ENCODE data around the gene CXADR. TPM values are rescaled to one million over a fixed set of nuclear protein-coding genes. Genes with fewer than 3 reads are reported as not detected.
A peak's percentile ranks its signal among the peaks of the same experiment; 100 is the strongest.

CXADR gene
- total and polyA plus RNA-seq, 9 of the 15 experiments (the other 6 are each of a cell fraction or from before 2014, with no cell fraction given) = 0.01 to 0.41 (median 0.14) TPM

DNA sequence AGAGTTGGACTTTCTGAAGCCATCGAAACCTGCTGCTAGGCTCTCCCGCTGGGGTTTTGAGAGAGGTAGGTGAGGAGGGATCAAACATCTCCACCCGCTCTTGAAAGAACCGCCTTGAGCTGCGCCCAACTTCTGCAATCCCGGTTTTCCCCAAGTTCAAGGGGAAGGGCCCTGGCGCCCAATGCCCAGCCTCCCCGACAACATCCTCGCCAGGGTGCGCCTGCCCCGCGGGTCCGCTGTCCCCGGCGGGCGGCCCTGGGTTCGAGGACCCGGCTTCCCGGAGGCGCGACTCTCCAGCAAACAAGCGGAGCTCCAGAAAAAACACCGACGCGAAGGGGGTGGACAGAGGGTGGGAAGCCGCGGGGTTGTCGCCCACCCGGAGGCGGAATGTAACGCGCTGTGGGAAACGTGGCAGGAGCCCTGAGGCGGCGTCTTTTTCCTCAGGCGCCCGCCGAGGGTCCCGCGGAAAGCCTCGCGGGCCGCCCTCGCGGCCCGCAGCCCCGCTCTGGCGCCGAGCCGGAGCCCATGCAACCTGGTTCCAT, 99.3 kb downstream of the CXADR start:
- peaks cover 55% of the 10 kb centered on the region for H3K79me2 ChIP-seq (ENCODE audit: control insufficient read depth, insufficient read depth, low read length)
- H3K36me3 ChIP-seq (ENCODE audit: control insufficient read depth, insufficient read depth, low read length) = peaks cover 38% of the 10 kb centered on the region
- no peaks in the 10 kb centered on the region for H4K20me1 ChIP-seq (replicated peaks; ENCODE audit: control insufficient read depth, insufficient read depth, low read length)
- no peak for FAIRE-seq
- H3K4me3 ChIP-seq = peak overlapping the region; percentile 93
- peak overlapping the region; percentile 97 for H3K27ac ChIP-seq (ENCODE audit: extremely low read depth, low read depth, low read length)
- BruUV-seq (replicated peaks) = TSS peak; percentile 98
- H3K9me3 ChIP-seq (replicated peaks; ENCODE audit: control insufficient read depth, insufficient read depth, low read depth, low read length) = no peaks in the 10 kb centered on the region
- H3K9me1 ChIP-seq (ENCODE audit: control insufficient read depth, insufficient read depth, low read length) = no peaks in the 10 kb centered on the region
- DNase-seq (ENCODE audit: extremely low read depth in 1 of 4, low spot score in 3 of 4) = no peak
- in situ Hi-C loops (cut with MboI) = no loop called here
- H3K4me1 ChIP-seq (replicated peaks in 1 of 2; ENCODE audit: control insufficient read depth in 2 of 2, insufficient read depth in 2 of 2, low read length in 2 of 2) = peaks cover 2 to 15% of the 10 kb centered on the region in 2 experiments; a peak in 4 of 5 replicates
- ChIA-PET POLR2A (interaction anchor here (2.4 to 3.6 kb wide), 3 partner anchors 11 to 17 kb away, joined by 5 to 31 read pairs (median 9); no protein-coding TSS in a partner anchor), CTCF (ENCODE audit: low intra/inter-chr PET ratio) (no interaction called here)
- H2AFZ ChIP-seq (ENCODE audit: low read depth, low read length) = peak overlapping the region; percentile 81
- H3K4me2 ChIP-seq (ENCODE audit: insufficient read depth, low read length) = peak overlapping the region; percentile 95
- WGBS (ENCODE audit: insufficient coverage, low coverage, missing lambda C conversion rate) = 1% methylated on average over 39 of the region's 50 CpGs
- H3K9ac ChIP-seq (ENCODE audit: insufficient read depth in 1 of 2, low read depth in 2 of 2, low read length in 2 of 2) = peak overlapping the region; percentile 97 to 99
- intact Hi-C loops (cut with micrococcal nuclease) = no loop called here
- H3K27me3 ChIP-seq (ENCODE audit: control insufficient read depth in 2 of 2, insufficient read depth in 2 of 2, low read length in 2 of 2) = no peaks in the 10 kb centered on the region
- ATAC-seq = peak; percentile 5
- TF ChIP-seq STAT5B (CRISPR knock-in tag; IDR thresholded peaks at IDR 0.05) = no peak
- TF ChIP-seq, protein P1, sequence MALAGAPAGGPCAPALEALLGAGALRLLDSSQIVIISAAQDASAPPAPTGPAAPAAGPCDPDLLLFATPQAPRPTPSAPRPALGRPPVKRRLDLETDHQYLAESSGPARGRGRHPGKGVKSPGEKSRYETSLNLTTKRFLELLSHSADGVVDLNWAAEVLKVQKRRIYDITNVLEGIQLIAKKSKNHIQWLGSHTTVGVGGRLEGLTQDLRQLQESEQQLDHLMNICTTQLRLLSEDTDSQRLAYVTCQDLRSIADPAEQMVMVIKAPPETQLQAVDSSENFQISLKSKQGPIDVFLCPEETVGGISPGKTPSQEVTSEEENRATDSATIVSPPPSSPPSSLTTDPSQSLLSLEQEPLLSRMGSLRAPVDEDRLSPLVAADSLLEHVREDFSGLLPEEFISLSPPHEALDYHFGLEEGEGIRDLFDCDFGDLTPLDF (CRISPR knock-in tag; IDR thresholded peaks at IDR 0.05) = 0 out of 2 replicates have a peak, but pooled peaks have one; percentile 23
- TF ChIP-seq SREBF1 (IDR thresholded peaks at IDR 0.05; ENCODE audit: borderline replicate concordance, low read depth, low read length) = no peak
- TF ChIP-seq NELFE (IDR thresholded peaks at IDR 0.05; ENCODE audit: insufficient read depth, insufficient read length) = no peak
- TF ChIP-seq PCBP1 (IDR thresholded peaks at IDR 0.05; ENCODE audit: low read depth, low read length, poor library complexity, severe bottlenecking) = peak; percentile 46
- no peak for TF ChIP-seq JUN (IDR thresholded peaks at IDR 0.05; ENCODE audit: borderline replicate concordance, low read depth, low read length)
- no peak for TF ChIP-seq JUN (CRISPR knock-in tag; IDR thresholded peaks at IDR 0.05; ENCODE audit: borderline replicate concordance)
- TF ChIP-seq, protein P2, sequence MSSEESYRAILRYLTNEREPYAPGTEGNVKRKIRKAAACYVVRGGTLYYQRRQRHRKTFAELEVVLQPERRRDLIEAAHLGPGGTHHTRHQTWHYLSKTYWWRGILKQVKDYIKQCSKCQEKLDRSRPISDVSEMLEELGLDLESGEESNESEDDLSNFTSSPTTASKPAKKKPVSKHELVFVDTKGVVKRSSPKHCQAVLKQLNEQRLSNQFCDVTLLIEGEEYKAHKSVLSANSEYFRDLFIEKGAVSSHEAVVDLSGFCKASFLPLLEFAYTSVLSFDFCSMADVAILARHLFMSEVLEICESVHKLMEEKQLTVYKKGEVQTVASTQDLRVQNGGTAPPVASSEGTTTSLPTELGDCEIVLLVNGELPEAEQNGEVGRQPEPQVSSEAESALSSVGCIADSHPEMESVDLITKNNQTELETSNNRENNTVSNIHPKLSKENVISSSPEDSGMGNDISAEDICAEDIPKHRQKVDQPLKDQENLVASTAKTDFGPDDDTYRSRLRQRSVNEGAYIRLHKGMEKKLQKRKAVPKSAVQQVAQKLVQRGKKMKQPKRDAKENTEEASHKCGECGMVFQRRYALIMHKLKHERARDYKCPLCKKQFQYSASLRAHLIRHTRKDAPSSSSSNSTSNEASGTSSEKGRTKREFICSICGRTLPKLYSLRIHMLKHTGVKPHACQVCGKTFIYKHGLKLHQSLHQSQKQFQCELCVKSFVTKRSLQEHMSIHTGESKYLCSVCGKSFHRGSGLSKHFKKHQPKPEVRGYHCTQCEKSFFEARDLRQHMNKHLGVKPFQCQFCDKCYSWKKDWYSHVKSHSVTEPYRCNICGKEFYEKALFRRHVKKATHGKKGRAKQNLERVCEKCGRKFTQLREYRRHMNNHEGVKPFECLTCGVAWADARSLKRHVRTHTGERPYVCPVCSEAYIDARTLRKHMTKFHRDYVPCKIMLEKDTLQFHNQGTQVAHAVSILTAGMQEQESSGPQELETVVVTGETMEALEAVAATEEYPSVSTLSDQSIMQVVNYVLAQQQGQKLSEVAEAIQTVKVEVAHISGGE (CRISPR knock-in tag; IDR thresholded peaks at IDR 0.05) = 0 out of 6 replicates have a peak, but pooled peaks of 1 of the 3 experiments have one; percentile 1
- peak; percentile 40 for TF ChIP-seq KDM5B (IDR thresholded peaks at IDR 0.05; ENCODE audit: insufficient replicate concordance, low read depth, low read length)
- peak; percentile 13 for TF ChIP-seq RBBP5 (IDR thresholded peaks at IDR 0.05; ENCODE audit: borderline replicate concordance, insufficient read depth, low read length, poor library complexity, severe bottlenecking)
- TF ChIP-seq ZSCAN29 (IDR thresholded peaks at IDR 0.05) = no peak
- TF ChIP-seq HMGXB4 (CRISPR knock-in tag; IDR thresholded peaks at IDR 0.05) = peak; percentile 13; the same call in 1 of the 2 replicates
- peak; percentile 10; the same call in 1 of the 2 replicates for TF ChIP-seq ZNF175 (CRISPR knock-in tag; IDR thresholded peaks at IDR 0.05; ENCODE audit: low read depth)
- TF ChIP-seq ILK (tag; IDR thresholded peaks at IDR 0.05; ENCODE audit: borderline replicate concordance, low read depth) = no peak

All from K562 (cell line).